Endothelial cell of umbilical vein (primary cell): ENCODE results near the gene PCDH19. TPM values are rescaled to one million over a fixed set of nuclear protein-coding genes. Genes with fewer than 3 reads are reported as not detected.

Experiments used
- BruUV-seq: library from RNA; stranded (reverse); fragments of 400-500 nt; replicated peaks from 2 replicates; lab custom pipeline; 2021; lab: Mats Ljungman, UMichigan
- CTCF ChIA-PET: fragments of 300-600, 350-600 bp; sonication (Branson Sonifier 250); formaldehyde crosslinking; loops from one replicate; lab custom pipeline; 2021; ENCODE audit warnings: antibody characterized with exemption, inconsistent platforms; lab: Charles Lee
- POLR2A ChIA-PET: fragments of 300-600, 350-600 bp; sonication (Branson Sonifier 250); formaldehyde crosslinking; loops from one replicate; lab custom pipeline; 2021; ENCODE audit warnings: antibody characterized with exemption, inconsistent platforms; lab: Charles Lee
- DNase-seq: peaks from one replicate; pipeline ENCODE4 v3.0.0-alpha.2; 2011; ENCODE audit warnings: low read depth, low spot score
- FAIRE-seq: peaks from 2 replicates; lab custom pipeline; 2011; peaks lifted over from hg19 to GRCh38; lab: Jason Lieb, UNC
- H2AFZ ChIP-seq: 2 replicates; pipeline ENCODE4 v1.6.0; 2012; ENCODE audit warnings: low read depth, low read length, control low read depth, inconsistent platforms
- H3K27ac ChIP-seq: 2 replicates; pipeline ENCODE4 v1.5.1; 2011; ENCODE audit warnings: low read depth, mild to moderate bottlenecking, control low read depth, low read length, moderate library complexity; ENCODE audit not compliant: insufficient read depth
- H3K27me3 ChIP-seq, 2 experiments: 2 replicates each; pipeline versions ENCODE4 v1.6.0 to v1.6.1; 2011; ENCODE audit warnings: low read length in 2 of 2, mixed read lengths in 1 of 2; ENCODE audit not compliant: control insufficient read depth in 2 of 2, insufficient read depth in 2 of 2
- H3K36me3 ChIP-seq, 2 experiments: 2 replicates in 1 of 2; 3 replicates in 1 of 2; pipeline ENCODE4 v1.5.1; 2011; ENCODE audit warnings: low read length in 2 of 2, mild to moderate bottlenecking in 1 of 2, moderate library complexity in 1 of 2; ENCODE audit not compliant: control insufficient read depth in 2 of 2, insufficient read depth in 2 of 2; ENCODE audit errors: extremely low read depth in 1 of 2
- H3K4me1 ChIP-seq: 3 replicates; pipeline ENCODE4 v1.5.1; 2011; ENCODE audit warnings: mild to moderate bottlenecking, low read length; ENCODE audit not compliant: control insufficient read depth, insufficient read depth; ENCODE audit errors: extremely low read depth
- H3K4me2 ChIP-seq: 2 replicates; pipeline ENCODE4 v1.6.1; 2011; ENCODE audit warnings: low read length, control low read depth, mixed read lengths; ENCODE audit not compliant: insufficient read depth
- H3K4me3 ChIP-seq, 3 experiments: fragments of 200-600 bp in 1 of 3; sonication (generic), shearing (Covaris generic) in 1 of 3; replicated peaks in 1 of 3; 2 replicates each; pipeline ENCODE4 v1.5.1; 2011 to 2016; ENCODE audit warnings: control low read depth in 3 of 3, low read length in 3 of 3, mild to moderate bottlenecking in 2 of 3, inconsistent platforms in 1 of 3, low read depth in 1 of 3, moderate library complexity in 1 of 3; ENCODE audit not compliant: insufficient read depth in 1 of 3
- H3K79me2 ChIP-seq: 2 replicates; pipeline ENCODE4 v1.6.0; 2012; ENCODE audit warnings: low read length, inconsistent platforms; ENCODE audit not compliant: control insufficient read depth, insufficient read depth
- H3K9ac ChIP-seq: replicated peaks from 2 replicates; pipeline ENCODE3; 2011; ENCODE audit warnings: low read length, control low read depth; ENCODE audit not compliant: insufficient read depth; ENCODE audit errors: extremely low read depth
- H3K9me1 ChIP-seq: replicated peaks from 3 replicates; pipeline ENCODE4 v1.6.0; 2011; ENCODE audit warnings: mild to moderate bottlenecking, low read length; ENCODE audit not compliant: control insufficient read depth, insufficient read depth; ENCODE audit errors: extremely low read depth
- H3K9me3 ChIP-seq: replicated peaks from 2 replicates; pipeline ENCODE4 v1.5.1; 2012; ENCODE audit warnings: low read length, inconsistent platforms; ENCODE audit not compliant: control insufficient read depth, insufficient read depth
- H4K20me1 ChIP-seq: replicated peaks from 2 replicates; pipeline ENCODE3; 2011; ENCODE audit warnings: mild to moderate bottlenecking, low read length; ENCODE audit not compliant: control insufficient read depth, insufficient read depth; ENCODE audit errors: extremely low read depth
- EZH2 ChIP-seq: IDR thresholded peaks from 2 replicates; pipeline ENCODE4 v1.6.1; 2012; ENCODE audit warnings: borderline replicate concordance, low read depth, mild to moderate bottlenecking, moderate library complexity, low read length, inconsistent platforms; ENCODE audit not compliant: severe bottlenecking
- FOS ChIP-seq: IDR thresholded peaks from 2 replicates; pipeline ENCODE4 v1.6.1; 2011; ENCODE audit warnings: mild to moderate bottlenecking, low read length, moderate library complexity, borderline replicate concordance; ENCODE audit not compliant: insufficient read depth
- GATA2 ChIP-seq: IDR thresholded peaks from 2 replicates; pipeline ENCODE4 v1.7.0; 2011; ENCODE audit warnings: low read depth, mild to moderate bottlenecking, moderate library complexity, mixed read lengths, low read length; ENCODE audit not compliant: insufficient read length, insufficient read depth
- JUN ChIP-seq: IDR thresholded peaks from 2 replicates; pipeline ENCODE4 v1.6.1; 2011; ENCODE audit warnings: borderline replicate concordance, low read depth; ENCODE audit not compliant: insufficient read length, insufficient read depth
- MYC ChIP-seq: IDR thresholded peaks from one replicate; pipeline ENCODE4 v1.6.1; 2011; ENCODE audit warnings: mild to moderate bottlenecking, low read depth, low read length
- POLR2AphosphoS5 ChIP-seq: IDR thresholded peaks from 2 replicates; pipeline ENCODE4 v1.6.1; 2012; ENCODE audit warnings: low read depth, mild to moderate bottlenecking, control low read depth, low read length, moderate library complexity; ENCODE audit not compliant: insufficient read depth
- dilution Hi-C: fragments of 300-500 bp; cut with MboI; formaldehyde crosslinking; loops from one replicate; pipeline ENCODE4 v1.15.0; 2019; ENCODE audit warnings: low sequenced_read_pairs; ENCODE audit not compliant: extremely low pct_ligation_motif_present
- intact Hi-C: fragments of 100-400 bp; cut with micrococcal nuclease; formaldehyde crosslinking; loops from one replicate; pipeline ENCODE4 v1.10.0; 2022
- polyA plus RNA-seq, 4 experiments: library from polyadenylated mRNA; depleted of rRNA in 3 of 4; stranded (reverse) in 3 of 4; unstranded in 1 of 4; fragments of >200 nt; gene quantifications; 2 replicates each; pipeline versions ENCODE4 v1.2.1 to v1.2.3, GENCODE V29; 2011 to 2012; ENCODE audit warnings: missing spikeins in 1 of 4
- total RNA-seq: library from RNA; stranded (reverse); gene quantifications from 2 replicates; pipeline ENCODE4 v1.2.3, GENCODE V29; 2021
- TF ChIP-seq, protein P1 (sequence below): IDR thresholded peaks from 2 replicates; pipeline ENCODE4 v1.6.1; 2011; ENCODE audit not compliant: insufficient read depth, insufficient read length
- TF ChIP-seq, protein P2 (sequence below), 2 donors: IDR thresholded peaks; 1 replicate in 1 of 2; 2 replicates in 1 of 2; pipeline ENCODE4 v1.5.1; 2011; ENCODE audit warnings: low read length in 2 of 2, mild to moderate bottlenecking in 2 of 2, moderate library complexity in 2 of 2, control low read depth in 1 of 2, inconsistent platforms in 1 of 2, low read depth in 1 of 2; ENCODE audit not compliant: insufficient read depth in 1 of 2; ENCODE audit errors: extremely low read depth in 1 of 2

The PCDH19 gene
- total and polyA plus RNA-seq, 2 donors (not counting 3 experiments of a cell fraction or from before 2014, with no cell fraction given): 1.2 to 4.3 TPM

DNA sequence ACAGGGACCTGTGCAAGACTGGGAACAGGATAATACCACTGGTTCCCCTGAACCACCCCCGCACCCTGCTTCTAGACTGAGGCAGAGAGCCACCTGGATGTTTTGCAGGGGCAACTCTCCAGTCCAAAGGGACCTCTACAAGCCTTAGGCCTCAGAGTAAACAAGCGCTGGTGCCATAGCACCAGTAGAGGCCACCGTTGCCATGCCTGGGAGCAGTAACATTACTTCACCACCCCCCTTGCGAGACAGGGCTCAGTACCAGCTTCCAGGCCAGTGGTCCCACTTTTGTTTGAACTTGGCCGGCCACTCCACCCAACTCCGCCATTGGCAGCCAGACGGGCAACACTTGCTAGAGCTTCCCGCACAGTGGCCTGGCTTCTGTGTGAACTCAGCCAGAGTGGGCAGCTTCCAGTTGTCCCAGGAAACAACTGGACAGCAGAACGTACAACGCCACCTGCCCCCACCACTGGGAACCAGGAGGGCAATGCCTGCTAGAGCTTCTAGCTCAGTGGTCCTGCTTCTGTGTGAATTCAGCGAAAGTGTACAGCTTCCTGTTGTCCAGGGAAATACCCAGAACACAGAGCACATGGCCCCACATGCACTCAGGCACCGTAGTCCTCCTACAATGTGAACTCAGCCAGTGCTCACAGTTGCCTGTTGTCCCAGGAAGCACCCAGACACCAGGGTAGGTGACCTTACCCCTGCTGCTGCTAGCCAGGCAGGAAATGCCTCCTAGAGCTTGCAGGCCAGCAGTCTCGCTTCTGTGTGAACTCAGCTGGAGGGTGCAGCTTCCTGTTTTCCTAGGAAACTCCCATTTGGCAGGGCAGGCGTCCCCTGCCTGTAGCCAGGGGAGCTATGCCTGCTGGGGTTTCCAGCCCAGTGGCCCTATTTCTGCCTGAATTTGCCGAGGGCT is 39.9 kb upstream of the PCDH19 start:
- H3K4me3 ChIP-seq: no peak overlapping the region
- no peak overlapping the region for H3K9ac ChIP-seq
- no peak for TF ChIP-seq GATA2
- TF ChIP-seq FOS: no peak
- TF ChIP-seq, protein P1, sequence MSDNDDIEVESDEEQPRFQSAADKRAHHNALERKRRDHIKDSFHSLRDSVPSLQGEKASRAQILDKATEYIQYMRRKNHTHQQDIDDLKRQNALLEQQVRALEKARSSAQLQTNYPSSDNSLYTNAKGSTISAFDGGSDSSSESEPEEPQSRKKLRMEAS: no peak
- no peak for TF ChIP-seq MYC
- no peak for TF ChIP-seq EZH2
- TF ChIP-seq, protein P2, sequence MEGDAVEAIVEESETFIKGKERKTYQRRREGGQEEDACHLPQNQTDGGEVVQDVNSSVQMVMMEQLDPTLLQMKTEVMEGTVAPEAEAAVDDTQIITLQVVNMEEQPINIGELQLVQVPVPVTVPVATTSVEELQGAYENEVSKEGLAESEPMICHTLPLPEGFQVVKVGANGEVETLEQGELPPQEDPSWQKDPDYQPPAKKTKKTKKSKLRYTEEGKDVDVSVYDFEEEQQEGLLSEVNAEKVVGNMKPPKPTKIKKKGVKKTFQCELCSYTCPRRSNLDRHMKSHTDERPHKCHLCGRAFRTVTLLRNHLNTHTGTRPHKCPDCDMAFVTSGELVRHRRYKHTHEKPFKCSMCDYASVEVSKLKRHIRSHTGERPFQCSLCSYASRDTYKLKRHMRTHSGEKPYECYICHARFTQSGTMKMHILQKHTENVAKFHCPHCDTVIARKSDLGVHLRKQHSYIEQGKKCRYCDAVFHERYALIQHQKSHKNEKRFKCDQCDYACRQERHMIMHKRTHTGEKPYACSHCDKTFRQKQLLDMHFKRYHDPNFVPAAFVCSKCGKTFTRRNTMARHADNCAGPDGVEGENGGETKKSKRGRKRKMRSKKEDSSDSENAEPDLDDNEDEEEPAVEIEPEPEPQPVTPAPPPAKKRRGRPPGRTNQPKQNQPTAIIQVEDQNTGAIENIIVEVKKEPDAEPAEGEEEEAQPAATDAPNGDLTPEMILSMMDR (IDR thresholded peaks at IDR 0.05; ENCODE audit: extremely low read depth in 1 of 2, insufficient read depth in 1 of 2, low read depth in 1 of 2, low read length in 2 of 2): no peak
- no peak for TF ChIP-seq JUN
- peak; percentile 45 for TF ChIP-seq POLR2AphosphoS5
- dilution Hi-C loops (no loop called here), intact Hi-C loops (no loop called here)
- H3K4me2 ChIP-seq: no peak overlapping the region
- H3K36me3 ChIP-seq: no peaks in the 10 kb centered on the region
- FAIRE-seq: peak; percentile 92
- H4K20me1 ChIP-seq: no peaks in the 10 kb centered on the region
- CTCF ChIA-PET: interaction anchor here (1.0 to 1.2 kb wide), 3 partner anchors 37 to 319 kb away, joined by 3 to 7 read pairs (median 5); no protein-coding TSS in a partner anchor
- no peaks in the 10 kb centered on the region for H3K9me1 ChIP-seq
- peak; percentile 65 for DNase-seq
- no peaks in the 10 kb centered on the region for H3K9me3 ChIP-seq
- peaks cover 11% of the 10 kb centered on the region for H3K4me1 ChIP-seq
- no peaks in the 10 kb centered on the region for H3K79me2 ChIP-seq
- H3K27me3 ChIP-seq: no peaks in the 10 kb centered on the region
- BruUV-seq: no TSS peak
- H2AFZ ChIP-seq: peak overlapping the region; percentile 55
- POLR2A ChIA-PET: no interaction called here
- H3K27ac ChIP-seq: peak overlapping the region; percentile 22
